NCI-H526 treated with DMSO at 0.1 percent for 48 hours (cell line): Measurements from ENCODE around the gene PODN.
A peak's percentile ranks its signal among the peaks of the same experiment; 100 is the strongest.

Experiments
- DNase-seq: peaks from one replicate; lab custom pipeline; 2025; lab: John Stamatoyannopoulos, UW

PODN gene

DNA sequence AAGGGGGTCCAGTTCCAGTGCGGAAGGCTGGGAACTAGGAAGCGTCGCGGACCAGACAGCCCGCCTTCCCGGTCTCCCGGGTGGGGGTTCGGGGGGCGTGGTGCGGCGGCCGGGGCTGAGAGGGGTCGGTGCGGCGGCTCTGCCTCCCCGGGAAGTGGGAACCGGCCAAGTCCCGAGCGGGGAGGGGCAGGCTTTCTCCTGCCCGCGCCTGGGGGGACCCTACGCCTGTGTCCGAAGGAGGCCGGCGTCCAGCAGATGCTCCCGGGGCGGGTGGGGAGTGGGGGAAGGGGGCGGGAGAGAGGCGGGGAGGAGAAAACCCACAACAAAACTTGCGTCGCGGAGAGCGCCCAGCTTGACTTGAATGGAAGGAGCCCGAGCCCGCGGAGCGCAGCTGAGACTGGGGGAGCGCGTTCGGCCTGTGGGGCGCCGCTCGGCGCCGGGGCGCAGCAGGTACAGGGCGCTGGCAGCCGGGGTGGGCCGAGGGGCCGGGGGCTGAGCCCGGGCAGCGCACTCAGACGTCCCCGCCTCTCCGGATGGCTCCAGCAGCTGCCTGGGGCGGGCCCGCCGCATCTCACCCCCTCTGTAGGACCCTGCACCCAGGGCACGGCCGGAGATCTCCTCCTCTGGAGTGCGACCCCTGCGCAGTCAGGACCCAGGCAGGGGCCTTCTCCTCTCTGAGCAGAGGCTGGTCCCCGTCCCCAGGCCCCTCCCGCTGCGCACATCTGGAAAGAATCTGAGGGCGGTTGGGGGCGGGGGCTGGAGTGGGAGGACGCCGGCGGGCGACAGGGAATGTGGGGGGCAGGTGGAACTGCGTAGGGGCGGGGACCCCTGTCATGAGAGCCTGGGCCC, at the start of gene PODN:
TSS of gene PODN (plus strand) at position 355 of the 849 bp plus-strand sequence. CDS start 7,643 bp downstream, outside the sequence.
- DNase-seq, result no peak

GRCh38 chr1:53014791-53015507, 47.1 kb upstream of the PODN start:
- peak; percentile 89 for DNase-seq

DNA sequence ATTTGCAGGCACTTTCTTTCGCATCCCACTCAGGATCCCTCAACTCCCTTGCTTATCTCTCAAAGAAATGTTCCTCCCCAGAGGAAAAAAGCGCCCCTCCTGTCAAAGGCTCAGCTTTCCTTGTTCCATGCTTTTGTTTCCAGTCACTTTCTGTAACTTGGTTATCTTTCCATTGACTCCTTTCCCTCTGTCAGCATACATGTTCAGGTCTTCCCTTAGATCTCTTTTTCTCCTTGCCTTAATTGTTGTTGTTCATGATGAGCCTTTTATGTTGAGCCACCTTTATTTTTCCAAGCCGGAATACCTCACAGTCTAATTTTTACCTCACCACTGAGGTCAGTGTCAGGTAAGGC, 46.5 kb upstream of the PODN start:
- no peak for DNase-seq

GRCh38 chr1:53016705-53017104, 45.3 kb upstream of the PODN start:
- DNase-seq, result no peak

DNA sequence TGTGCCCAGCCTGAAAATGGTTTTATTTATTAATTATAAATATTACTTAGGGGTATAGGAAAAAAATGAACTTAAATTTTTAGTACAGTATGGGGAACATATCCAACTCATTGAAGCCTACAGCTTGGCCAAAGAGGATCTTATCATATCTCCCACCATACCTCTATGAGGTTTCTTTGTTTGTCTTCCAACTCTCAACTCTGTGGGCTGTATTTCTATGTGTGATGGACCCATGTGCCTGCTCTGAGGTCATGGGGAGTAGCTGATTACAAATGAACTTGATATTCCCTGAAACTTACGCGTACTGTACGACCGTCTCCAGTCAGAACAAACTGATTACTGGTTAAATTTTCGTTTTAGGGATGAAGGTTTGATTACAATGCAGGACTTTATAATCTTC, 41.4 kb upstream of the PODN start:
- no peak for DNase-seq

DNA sequence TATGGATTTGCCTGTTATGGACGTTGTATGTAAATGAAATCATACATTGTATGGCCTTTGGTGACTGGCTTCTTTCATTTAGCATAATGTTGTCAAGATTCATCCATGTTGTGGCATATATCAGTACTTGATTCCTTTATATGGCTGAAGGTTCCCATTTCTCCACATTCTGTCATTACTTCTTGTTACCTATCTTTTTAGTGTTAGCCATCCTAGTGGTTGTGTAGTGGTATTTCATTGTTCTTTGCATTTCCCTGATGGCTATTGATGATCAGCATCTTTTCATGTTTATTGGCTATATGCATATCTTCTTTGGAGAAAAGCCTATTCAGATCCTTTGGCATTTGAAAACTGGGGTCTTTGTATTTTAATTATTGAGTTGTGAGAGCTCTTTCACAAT, 39.8 kb upstream of the PODN start:
- no peak for DNase-seq

GRCh38 chr1:53023546-53023945, 38.5 kb upstream of the PODN start:
- DNase-seq, result no peak

- no peak for DNase-seq
These were observed 37.9 kb upstream of the PODN start for GRCh38 chr1:53024117-53024516.

DNA sequence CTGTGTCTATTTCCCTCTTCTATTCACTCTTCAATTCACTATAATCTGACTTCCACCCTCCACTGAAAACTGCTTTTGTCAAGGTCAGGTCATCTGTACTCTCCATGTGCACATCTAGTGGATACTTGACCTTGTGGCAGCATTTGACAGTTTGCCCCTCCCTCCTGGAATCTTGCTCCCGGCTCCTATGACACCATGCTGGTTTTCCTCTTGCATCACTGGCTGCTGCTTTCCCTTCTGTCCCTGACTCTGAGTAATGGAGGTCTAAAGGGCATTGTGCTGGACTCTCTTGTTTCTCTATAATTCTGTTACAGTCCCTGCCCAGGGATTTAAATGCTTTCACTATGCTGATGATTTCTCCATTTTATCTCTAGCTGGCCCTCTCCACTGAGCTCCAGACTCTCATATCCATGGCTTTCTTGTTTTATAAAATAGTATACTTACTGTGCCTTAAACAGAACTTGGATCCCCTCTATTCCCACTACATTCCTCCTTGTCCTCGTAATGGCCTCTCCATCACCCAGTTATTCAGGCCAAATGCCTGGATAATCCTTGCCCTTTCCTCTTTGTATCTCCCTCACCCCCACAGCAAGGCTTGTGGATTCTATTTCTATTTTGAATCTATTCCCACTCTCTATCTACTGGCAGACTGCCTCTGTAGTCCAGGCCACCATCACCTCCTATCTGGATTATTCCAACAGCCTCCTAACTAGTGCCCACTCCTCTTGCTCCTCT, 36.8 kb upstream of the PODN start:
- DNase-seq, result no peak

DNA sequence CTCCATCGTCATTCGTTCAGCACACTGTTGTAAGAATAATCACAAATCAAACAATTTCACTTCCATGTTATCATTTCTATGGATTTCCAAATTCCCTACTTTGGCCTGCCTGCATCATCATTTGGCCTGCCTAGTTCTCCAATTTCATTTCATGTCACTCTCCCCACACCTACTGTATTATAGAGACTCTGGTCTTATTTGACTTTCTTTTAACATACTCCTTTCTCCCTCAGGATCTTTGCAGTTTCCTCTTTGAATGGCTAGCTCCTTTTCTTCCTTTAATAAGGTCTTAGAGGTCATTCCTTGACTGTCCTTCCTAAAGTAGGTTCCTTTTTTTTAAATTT, 36.3 kb upstream of the PODN start:
- no peak for DNase-seq

DNA sequence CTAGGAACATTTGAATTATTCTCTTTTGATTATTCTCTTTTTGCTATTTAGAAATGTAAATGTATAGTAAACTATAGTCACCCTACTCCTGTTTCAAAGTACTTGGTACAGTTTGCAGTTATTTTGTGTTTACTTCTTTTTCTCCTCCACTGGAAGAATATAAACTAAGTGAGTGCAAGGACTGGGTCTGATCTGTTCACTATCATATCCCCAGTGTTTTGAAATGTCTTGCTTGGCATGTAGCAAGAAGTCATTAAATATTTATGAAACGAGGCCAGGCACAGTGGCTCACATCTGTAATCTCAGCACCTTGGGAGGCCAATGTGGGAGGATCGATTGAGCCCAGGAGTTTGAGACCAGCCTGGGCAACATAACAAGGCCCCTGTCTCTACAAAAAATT, 35.8 kb upstream of the PODN start:
- no peak for DNase-seq

DNA sequence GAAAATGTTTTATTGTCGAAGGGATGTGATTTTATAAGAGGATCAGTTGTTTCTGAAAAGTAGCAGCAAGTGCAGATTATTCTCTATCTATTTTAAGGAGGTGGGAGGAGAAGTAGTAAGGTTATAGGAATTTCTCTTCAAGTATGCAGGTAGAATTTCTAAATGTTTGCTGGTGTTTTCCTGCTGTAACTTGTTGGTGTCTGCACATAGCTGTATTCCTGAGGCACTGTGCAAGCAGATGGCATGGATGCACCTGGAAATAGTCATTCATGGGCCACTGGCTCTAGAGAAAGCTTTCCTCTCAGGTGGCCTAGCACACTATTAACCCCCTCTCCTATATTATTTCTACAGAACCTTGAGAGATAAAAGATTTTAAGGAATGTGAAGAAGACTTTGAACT, 30.3 kb upstream of the PODN start:
- DNase-seq, result no peak

DNA sequence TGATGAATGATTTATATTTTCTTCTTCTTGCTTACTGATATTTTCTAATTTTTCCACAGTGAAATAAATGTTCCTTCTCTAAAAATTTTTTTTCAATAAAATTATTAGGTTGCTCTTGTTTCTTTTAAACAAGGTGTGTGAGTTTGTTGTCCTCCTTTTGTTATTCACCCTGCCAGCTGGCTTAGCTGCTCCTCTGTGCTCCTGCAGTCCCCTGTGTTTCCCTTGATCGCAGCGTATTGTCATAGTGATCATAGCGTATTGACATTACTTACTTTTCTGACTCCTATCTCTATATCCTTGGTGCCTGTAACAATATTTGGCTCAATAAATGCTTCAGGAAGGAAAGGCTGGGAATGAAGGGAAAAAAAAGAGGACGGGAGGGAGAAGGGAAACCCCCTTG, 24.9 kb upstream of the PODN start:
- no peak for DNase-seq

GRCh38 chr1:53038566-53038965, 23.4 kb upstream of the PODN start:
- no peak for DNase-seq

DNA sequence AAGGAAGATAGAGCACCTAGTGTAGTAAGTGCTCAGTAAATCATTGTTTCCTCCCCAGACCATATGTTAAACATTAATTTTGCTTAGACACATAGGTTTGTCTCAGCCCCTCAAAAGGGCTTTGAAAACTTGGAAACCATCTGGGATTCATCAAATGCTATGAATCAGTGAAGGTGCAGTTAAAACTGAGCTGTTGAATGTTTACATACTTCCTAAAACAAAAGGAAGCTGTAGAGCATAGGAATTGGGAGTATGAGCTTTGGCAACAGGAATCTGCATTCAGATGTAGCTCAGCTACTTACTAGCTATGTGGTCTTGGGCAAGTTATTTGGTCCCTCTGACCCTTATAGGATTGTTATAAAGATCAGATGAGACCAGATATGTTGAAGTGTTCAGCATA, 18.7 kb upstream of the PODN start:
- no peak for DNase-seq

- DNase-seq, result no peak
These were observed 17.1 kb upstream of the PODN start for GRCh38 chr1:53044926-53045325.

DNA sequence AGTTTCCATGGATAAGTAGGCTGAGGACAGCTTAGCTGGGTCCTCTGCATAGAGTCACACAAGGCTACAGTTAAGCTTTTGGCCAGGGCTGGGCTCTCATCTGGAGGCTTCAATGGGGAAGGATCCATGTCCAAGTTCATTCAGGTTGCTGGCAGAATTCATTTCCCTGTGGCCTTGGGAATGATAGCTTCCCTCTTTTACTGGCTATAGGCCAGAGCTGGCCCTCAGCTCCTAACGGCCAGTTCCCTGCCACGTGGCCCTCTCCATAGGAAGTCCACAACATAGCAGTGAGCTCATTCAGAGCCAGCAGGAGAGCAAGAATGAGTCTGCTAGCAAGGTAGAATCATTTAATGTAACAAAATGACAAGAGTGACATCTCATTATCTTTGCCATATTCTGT, 15.1 kb upstream of the PODN start:
- no peak for DNase-seq

DNA sequence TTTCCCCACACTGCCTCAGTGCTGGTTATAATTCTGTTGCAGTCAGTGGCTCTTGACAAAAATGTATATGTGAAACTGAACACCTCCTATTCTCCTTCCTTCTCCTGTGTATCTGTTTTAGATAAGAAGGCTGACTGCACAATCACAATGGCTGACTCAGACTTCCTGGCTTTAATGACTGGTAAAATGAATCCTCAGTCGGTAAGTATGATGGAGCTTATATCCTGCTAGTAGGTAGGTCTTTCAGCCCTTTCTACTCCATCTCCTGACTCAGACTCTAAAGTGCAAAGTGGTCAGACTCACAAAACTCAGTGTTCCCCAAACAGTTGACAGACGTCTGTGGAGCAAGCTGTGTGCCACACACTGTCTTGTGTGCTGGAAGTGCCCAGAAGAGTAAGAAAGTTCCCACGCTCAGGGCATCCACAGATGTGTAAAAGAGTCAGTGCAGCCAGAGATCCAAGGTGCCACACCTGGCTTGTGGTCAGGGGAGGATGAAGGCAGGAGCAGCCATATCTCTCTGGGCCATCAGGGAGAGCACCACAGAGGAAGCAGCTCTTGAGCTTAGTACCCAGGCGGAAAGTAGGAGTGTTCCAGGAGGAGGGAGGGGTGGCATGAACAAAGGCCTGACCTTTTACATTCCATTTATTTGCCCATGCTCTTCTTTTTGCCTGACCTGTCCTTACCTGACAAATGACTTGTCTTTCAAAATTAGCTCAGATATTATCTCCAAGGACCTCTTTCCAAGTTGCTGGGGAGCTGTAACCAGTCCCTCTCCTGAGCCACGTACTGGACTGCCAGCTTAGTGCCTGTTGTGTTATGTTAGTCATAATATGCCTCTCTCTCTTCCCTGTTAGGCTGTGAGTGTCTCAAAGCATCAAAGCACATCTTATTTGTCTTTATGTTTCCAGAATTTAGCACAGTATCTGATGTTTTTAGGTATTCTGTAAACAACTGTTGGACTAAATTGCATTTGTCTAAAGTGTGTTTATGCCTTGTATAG, 14.0 kb upstream of the PODN start:
- DNase-seq, result no peak

GRCh38 chr1:53048960-53049573, 12.9 kb upstream of the PODN start:
- DNase-seq, result no peak

- DNase-seq, result no peak
These were observed 12.4 kb upstream of the PODN start for GRCh38 chr1:53049574-53049967.

DNA sequence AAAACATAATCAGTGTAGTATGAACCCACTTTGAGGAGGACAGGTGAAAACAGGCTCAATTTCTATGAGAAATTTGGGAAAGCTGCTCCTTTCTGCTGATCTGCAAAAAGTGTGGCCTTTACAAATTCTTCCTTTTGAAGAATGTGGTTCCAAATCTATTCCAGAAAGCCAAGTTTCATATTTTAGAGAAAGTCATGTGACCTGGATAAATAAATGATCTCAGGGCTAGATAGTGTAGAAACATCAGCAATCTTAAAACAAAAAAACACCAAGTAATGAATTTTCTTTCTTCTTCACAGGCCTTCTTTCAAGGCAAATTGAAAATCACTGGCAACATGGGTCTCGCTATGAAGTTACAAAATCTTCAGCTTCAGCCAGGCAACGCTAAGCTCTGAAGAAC, 11.7 kb upstream of the PODN start:
- no peak for DNase-seq
